ENCODE results near the gene RBM47. TPM values are rescaled to one million over a fixed set of nuclear protein-coding genes. Genes with fewer than 3 reads are reported as not detected.
"Not testable (repeated sequence)": the region's sequence is repeated elsewhere in the genome, so short reads cannot be mapped to it uniquely, and the experiment has no call there.

Gene RBM47
- total RNA-seq, 2 donors from 2014 or later: 10.9 to 12.0 TPM

DNA sequence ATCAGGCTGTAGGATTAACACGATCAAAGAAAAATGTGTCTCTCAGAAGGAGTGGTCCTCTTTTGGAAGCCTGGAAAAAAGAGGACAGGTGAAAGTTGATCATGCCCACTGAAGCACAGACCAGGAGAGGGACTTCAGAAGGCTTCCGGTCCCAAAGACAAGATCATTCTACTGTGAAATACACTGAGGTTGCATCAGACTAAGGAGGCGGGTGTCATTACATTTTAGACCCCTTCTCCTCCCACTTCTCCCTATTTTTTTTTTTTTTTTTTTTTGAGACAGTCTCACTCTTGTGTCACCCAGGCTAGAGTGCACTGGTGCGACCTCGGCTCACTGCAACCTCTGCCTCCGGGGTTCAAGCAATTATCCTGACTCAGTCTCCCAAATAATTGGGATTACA, 67.5 kb downstream of the RBM47 start:
- Mint-ChIP-seq H3K36me3 (ENCODE audit: insufficient read depth in 2 of 2) (peaks cover 0 to 2% of the 10 kb centered on the region in 2 donors), H3K27me3 (ENCODE audit: low read depth) (no peaks in the 10 kb centered on the region), H3K4me3 (no peak overlapping the region), H3K4me1 (ENCODE audit: low read depth) (peaks cover 38% of the 10 kb centered on the region), H3K9me3 (no peaks in the 10 kb centered on the region), H3K27ac (no peak overlapping the region)
- no peak for ATAC-seq (replicated peaks in 1 of 2)
- DNase-seq: no peak

DNA sequence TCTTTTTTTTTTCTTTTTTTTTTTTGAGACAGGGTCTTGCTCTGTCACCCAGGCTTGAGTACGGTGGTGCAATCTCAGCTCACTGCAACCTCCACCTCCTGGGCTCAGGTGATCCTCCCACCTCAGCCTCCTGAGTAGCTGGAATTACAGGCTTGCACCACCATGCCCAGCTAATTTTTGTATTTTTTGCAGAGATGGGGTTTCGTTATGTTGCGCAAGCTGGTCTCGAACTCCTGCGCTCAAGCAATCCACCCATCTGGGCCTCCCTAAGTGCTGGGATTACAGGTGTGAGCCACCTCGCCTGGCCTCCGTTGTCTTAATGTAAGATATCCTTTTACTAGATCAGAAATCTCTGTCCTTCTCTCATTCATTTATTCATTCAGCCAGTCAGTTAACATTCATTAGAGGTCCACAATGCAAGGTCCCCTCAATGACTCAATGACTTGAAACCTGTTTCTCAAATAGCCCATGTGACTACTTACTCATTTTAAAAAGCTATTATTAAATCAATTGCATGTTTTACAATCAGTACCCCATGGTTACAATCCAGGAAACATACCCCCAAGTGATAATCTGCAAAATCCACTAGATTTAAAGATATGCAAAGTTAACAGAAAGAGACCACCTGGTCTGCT, 68.0 kb downstream of the RBM47 start:
- H3K4me3 Mint-ChIP-seq; ATAC-seq (replicated peaks in 1 of 2); H3K27me3 Mint-ChIP-seq (ENCODE audit: low read depth); H3K27ac Mint-ChIP-seq; H3K36me3 Mint-ChIP-seq (ENCODE audit: insufficient read depth in 2 of 2); H3K9me3 Mint-ChIP-seq; DNase-seq: not testable (repeated sequence)
- peaks cover 38% of the 10 kb centered on the region for H3K4me1 Mint-ChIP-seq (ENCODE audit: low read depth)

DNA sequence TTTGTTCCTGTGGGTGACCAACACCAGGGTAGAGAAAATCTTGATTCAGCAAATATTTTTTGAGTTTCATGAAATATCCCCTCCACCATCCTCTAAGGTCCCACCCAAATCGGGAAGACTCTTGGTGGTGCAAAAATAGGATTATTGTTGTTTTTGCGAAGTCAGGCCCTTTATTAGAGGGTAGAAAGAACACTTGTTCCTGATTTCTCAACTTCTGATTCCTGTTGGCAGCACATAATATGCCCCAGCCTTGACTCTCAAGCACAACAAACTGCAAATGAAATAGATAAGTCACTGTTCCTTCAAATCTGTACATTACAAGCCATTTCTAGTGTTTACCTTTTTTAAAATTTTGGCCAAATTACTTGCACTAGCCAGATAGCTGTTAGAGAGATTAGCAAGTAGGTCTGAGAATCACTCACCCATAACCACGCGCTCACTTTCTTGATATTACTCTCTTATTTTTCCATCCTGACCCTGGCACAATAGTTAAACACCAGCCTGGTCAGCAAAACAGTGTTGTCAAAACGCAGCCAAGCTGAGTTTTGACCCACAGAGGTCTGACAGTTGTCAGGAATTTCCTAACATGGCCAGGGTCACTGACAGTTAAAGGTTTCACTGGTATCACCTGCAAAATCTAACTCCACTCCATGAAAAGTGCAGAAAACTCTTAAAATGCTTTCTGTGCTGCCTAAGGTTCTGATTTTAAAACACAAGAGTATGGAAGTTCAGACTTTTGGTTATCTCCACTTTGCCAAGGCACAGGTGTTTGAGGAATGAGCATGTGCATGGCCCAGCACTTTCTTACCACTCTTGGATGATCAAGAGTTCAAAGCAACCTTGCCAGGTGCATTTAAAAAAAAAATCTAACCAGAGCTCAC, 69.8 kb downstream of the RBM47 start:
- Mint-ChIP-seq H3K4me1 (ENCODE audit: low read depth) (peaks cover 37% of the 10 kb centered on the region), H3K4me3 (peak overlapping the region in 1 of 2 donors; percentile 40), H3K27me3 (ENCODE audit: low read depth) (no peaks in the 10 kb centered on the region), H3K9me3 (no peaks in the 10 kb centered on the region), H3K36me3 (ENCODE audit: insufficient read depth in 2 of 2) (peaks cover 0 to 2% of the 10 kb centered on the region in 2 donors), H3K27ac (no peak overlapping the region)
- DNase-seq (no peak), ATAC-seq (replicated peaks in 1 of 2) (peak; percentile 61 to 83)

DNA sequence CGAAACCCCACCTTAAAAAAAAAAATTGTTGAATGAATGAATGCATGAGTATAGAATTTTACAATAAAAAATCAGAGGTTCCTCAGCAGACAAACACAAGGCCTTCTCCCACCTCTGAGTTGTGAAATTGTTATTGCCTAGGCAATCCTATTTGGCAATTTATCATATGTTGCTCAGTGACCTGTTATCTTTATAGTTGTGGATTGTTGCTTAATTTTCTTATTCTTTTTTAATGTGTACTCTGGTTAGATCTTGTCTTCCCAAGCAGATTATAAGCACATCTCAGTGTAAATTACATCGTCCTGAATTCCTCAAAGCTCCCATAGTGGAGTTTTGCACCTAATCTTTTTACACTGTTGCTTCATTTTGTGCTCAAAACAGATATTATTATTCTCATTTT, 71.9 kb downstream of the RBM47 start:
- Mint-ChIP-seq H3K4me1 (ENCODE audit: low read depth) (peaks cover 47% of the 10 kb centered on the region), H3K4me3 (no peak overlapping the region), H3K36me3 (ENCODE audit: insufficient read depth in 2 of 2) (no peaks in the 10 kb centered on the region), H3K9me3 (no peaks in the 10 kb centered on the region), H3K27ac (no peak overlapping the region), H3K27me3 (ENCODE audit: low read depth) (no peaks in the 10 kb centered on the region)
- ATAC-seq (replicated peaks in 1 of 2) (no peak), DNase-seq (no peak)

DNA sequence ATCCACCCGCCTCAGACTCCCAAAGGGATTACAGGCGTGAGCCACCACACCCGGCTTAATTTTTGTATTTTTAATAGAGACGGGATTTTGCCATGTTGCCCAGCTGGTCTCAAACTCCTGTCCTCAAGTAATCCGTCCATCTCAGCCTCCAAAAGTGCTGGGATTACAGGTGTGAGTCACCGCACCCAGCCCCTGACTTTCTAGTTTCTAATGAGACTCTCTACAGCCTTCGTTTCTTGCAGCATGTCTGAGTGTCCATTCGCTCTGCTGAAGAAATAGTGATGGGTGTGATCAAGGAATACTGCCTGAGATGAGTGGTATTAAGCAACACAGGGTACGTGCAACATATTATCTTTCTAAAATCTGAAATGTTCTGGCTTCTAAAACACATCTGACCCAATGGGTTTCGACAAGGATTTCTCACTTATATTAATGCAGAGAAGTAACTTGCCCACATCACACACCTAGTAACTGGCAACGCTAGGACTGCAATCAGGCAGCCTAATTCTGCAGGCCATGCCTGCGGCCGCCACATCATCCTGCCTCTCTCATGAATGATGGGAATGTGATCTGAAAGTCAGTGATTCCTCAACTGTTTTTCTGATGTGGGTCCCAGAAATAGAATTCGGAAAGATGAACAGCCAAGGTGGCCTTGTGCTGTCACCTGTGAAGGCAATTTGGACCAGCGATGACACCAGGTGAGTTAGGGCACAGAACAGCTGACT, 74.3 kb downstream of the RBM47 start:
- ATAC-seq (replicated peaks in 1 of 2): no peak
- Mint-ChIP-seq H3K27me3 (ENCODE audit: low read depth) (no peaks in the 10 kb centered on the region), H3K4me3 (no peak overlapping the region), H3K27ac (no peak overlapping the region), H3K4me1 (ENCODE audit: low read depth) (peaks cover 65% of the 10 kb centered on the region), H3K9me3 (no peaks in the 10 kb centered on the region), H3K36me3 (ENCODE audit: insufficient read depth in 2 of 2) (no peaks in the 10 kb centered on the region)
- DNase-seq: no peak

DNA sequence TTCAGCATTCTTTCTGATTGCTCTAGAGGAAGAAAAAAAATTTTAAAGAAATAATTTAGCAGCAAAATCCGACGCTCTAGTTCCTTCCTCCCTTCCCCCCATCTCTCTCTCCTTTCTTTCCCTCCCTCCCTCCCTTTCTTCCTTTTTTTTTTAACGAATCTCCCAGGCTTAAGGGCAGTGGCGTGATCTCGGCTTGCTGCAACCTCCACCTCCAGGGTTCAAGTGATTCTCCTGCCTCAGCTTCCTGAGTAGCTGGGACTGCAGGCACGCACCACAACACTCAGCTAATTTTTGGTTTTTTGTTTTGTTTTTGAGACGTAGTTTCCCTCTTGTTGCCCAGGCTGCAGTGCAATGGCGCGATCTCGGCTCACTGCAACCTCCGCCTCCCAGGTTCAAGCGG, 75.0 kb downstream of the RBM47 start:
- not testable (repeated sequence) for H3K27ac Mint-ChIP-seq; H3K4me3 Mint-ChIP-seq; DNase-seq; H3K27me3 Mint-ChIP-seq (ENCODE audit: low read depth); H3K36me3 Mint-ChIP-seq (ENCODE audit: insufficient read depth in 2 of 2); H3K9me3 Mint-ChIP-seq; ATAC-seq (replicated peaks in 1 of 2)
- H3K4me1 Mint-ChIP-seq (ENCODE audit: low read depth): peaks cover 63% of the 10 kb centered on the region

DNA sequence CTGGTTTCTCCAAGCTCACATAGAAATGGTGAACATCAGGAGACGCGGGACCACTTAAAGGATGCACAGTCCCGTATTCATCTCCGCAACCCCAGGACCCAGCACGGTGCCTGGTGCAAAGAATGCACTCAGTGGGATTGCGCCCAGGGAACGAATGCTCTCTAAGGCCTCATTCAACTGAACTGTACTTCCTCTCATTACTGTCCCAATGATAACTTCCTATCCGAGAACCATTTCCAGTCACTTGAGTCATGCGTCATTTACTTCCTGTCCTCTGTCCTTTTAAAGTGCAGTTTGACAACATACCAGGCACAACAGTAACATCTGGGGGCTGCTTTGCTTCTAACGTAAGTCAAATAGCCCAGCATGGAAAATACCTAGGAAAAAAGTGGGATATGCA, 75.7 kb downstream of the RBM47 start:
- Mint-ChIP-seq H3K27me3 (ENCODE audit: low read depth) (no peaks in the 10 kb centered on the region), H3K4me3 (no peak overlapping the region), H3K9me3 (no peaks in the 10 kb centered on the region), H3K4me1 (ENCODE audit: low read depth) (peaks cover 59% of the 10 kb centered on the region), H3K27ac (no peak overlapping the region), H3K36me3 (ENCODE audit: insufficient read depth in 2 of 2) (no peaks in the 10 kb centered on the region)
- DNase-seq (no peak), ATAC-seq (replicated peaks in 1 of 2) (peak in 1 of 2 donors; percentile 20)

DNA sequence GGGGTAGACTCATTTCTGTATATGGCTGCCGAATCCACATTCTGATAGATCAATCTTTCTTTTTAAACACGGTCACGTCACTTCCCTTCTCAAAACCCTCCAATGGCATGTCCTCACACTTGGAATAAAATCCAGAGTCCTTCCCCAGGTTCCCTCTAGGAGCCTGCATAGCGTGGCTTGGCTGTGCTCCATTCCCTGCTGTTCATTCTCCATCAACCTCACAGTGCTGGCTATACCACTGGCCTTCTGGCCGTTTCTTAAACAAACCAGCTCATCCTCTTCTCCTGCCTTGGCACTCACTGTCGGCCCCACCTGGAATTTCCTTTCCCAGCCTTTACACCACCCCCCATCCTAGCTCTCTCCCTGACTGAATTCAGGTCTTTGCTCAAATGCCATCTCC, 77.1 kb downstream of the RBM47 start:
- Mint-ChIP-seq H3K27ac (no peak overlapping the region), H3K36me3 (ENCODE audit: insufficient read depth in 2 of 2) (no peaks in the 10 kb centered on the region), H3K27me3 (ENCODE audit: low read depth) (no peaks in the 10 kb centered on the region), H3K9me3 (no peaks in the 10 kb centered on the region), H3K4me1 (ENCODE audit: low read depth) (peaks cover 68% of the 10 kb centered on the region), H3K4me3 (peak overlapping the region in 1 of 2 donors; percentile 0)
- DNase-seq (no peak), ATAC-seq (replicated peaks in 1 of 2) (no peak)

DNA sequence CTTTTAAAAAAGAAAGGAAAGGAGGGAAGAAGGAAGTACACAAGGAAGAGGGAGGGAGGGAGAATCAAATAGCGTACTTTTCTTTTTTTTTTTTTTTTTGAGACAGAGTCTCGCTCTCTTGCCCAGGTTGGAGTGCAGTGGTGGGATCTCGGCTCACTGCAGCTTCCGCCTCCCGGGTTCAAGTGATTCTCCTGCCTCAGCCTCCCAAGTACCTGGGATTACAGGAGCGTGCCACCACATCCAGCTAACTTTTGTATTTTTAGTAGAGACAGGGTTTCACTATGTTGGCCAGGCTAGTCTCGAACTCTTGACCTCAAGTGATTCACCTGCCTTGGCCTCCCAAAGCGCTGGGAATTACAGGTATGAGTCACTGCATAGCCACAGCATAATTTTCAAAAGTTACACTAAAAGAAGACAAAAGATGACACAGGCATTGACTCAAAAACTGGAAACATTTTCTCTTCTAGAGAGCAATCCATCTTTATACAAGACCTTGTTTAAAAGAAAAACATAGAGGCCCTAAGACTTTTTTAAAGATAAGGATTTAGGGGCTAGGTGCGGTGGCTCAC, 78.0 kb downstream of the RBM47 start:
- H3K9me3 Mint-ChIP-seq; H3K36me3 Mint-ChIP-seq (ENCODE audit: insufficient read depth in 2 of 2); H3K27me3 Mint-ChIP-seq (ENCODE audit: low read depth): not testable (repeated sequence)
- Mint-ChIP-seq H3K4me3 (peak overlapping the region; percentile 84 to 93), H3K27ac (peak overlapping the region; percentile 94), H3K4me1 (ENCODE audit: low read depth) (peaks cover 68% of the 10 kb centered on the region)
- ATAC-seq (replicated peaks in 1 of 2) (peak; percentile 74 to 78), DNase-seq (peak; percentile 46 to 57)

DNA sequence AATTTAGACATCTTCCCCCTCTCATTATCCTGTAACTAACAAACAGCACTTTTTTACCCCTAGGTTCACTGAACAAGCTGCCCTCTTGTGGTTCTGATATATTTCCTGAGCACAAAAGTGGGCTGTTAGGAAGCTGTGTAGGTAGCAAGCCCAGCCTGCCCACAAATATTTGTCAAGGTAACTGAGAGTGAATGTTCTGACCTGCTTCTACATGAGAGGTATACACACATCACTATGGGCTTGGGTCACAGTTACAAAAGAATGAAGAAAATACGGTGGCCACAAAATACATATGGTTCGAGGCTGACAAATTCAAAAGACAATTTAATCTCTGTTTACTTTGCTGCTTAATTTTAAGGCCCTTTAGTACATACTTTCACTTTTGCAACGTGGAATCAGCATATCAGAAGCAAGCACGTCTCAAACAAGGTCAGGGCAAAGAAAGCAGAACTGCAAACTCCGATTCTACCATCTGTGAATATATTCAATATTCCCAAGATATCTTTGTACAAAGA, 78.7 kb downstream of the RBM47 start:
- ATAC-seq (replicated peaks in 1 of 2): peak; percentile 58 to 60
- H3K9me3 Mint-ChIP-seq: no peaks in the 10 kb centered on the region
- DNase-seq: peak; percentile 6 to 16
- peaks cover 68% of the 10 kb centered on the region for H3K4me1 Mint-ChIP-seq (ENCODE audit: low read depth)
- peaks cover 0 to 1% of the 10 kb centered on the region in 2 donors for H3K36me3 Mint-ChIP-seq (ENCODE audit: insufficient read depth in 2 of 2)
- H3K27me3 Mint-ChIP-seq (ENCODE audit: low read depth): no peaks in the 10 kb centered on the region
- peak overlapping the region; percentile 84 to 93 for H3K4me3 Mint-ChIP-seq
- H3K27ac Mint-ChIP-seq: peak overlapping the region; percentile 94

DNA sequence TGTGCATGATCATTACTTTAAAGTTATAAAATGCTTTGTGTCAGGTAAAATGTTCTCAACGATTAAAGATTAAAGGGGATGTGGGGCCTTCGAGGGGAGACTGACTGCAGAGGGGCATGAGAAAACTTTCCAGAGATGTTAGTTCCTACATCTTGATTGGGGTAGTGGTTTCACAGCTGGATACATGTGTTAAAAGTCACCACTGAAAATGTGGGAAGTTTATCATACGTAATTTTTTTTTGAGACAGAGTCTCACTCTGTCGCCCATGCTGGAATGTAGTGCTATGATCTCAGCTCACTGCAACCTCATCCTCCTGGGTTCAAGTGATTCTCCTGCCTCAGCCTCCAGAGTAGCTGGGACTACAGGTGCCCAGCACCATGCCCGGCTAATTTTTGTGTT, 79.5 kb downstream of the RBM47 start:
- Mint-ChIP-seq H3K36me3 (ENCODE audit: insufficient read depth in 2 of 2) (peaks cover 0 to 1% of the 10 kb centered on the region in 2 donors), H3K4me1 (ENCODE audit: low read depth) (peaks cover 64% of the 10 kb centered on the region), H3K4me3 (no peak overlapping the region), H3K27ac (no peak overlapping the region), H3K9me3 (no peaks in the 10 kb centered on the region), H3K27me3 (ENCODE audit: low read depth) (no peaks in the 10 kb centered on the region)
- DNase-seq: no peak
- no peak for ATAC-seq (replicated peaks in 1 of 2)

DNA sequence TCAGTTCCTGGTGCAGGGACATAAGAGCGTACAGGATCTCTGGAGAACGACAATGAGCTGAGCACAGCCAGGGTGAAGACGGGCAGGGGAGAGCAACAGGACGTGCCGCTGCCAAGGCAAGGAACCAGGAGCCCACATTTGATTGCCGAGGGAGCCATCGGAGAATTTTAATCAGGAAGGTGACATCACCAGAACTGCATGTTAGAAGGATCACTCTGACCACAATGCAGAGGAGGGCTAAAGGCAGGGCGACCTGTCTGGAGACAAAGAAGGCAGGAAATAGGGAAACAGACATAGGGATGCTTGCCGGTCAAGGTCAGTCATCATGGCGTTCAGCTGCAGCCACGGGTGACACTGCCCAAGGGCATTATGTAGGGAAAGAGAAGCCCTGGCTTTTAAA, 81.4 kb downstream of the RBM47 start:
- Mint-ChIP-seq H3K9me3 (no peaks in the 10 kb centered on the region), H3K27me3 (ENCODE audit: low read depth) (no peaks in the 10 kb centered on the region), H3K4me1 (ENCODE audit: low read depth) (peaks cover 46% of the 10 kb centered on the region), H3K27ac (no peak overlapping the region), H3K4me3 (no peak overlapping the region), H3K36me3 (ENCODE audit: insufficient read depth in 2 of 2) (peaks cover 0 to 1% of the 10 kb centered on the region in 2 donors)
- DNase-seq (no peak), ATAC-seq (replicated peaks in 1 of 2) (no peak)

DNA sequence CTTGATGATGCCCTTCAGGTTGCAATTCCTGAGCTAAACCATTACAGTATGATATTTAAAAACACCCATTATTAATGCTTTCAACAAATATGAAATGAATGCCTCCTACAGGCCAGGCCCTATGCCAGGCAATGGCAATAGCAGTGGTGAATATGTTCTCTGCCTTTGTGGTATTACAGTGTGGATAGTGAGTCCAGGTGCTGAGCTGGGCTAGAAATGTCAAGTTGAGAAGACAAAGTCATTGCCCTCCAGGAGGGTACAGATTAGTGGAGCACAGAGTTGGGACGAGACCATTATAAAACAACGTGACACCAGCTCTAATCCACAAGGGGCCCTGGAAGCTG, 81.9 kb downstream of the RBM47 start:
- no peaks in the 10 kb centered on the region for H3K9me3 Mint-ChIP-seq
- DNase-seq: no peak
- H3K36me3 Mint-ChIP-seq (ENCODE audit: insufficient read depth in 2 of 2): peaks cover 0 to 1% of the 10 kb centered on the region in 2 donors
- no peak overlapping the region for H3K27ac Mint-ChIP-seq
- no peak for ATAC-seq (replicated peaks in 1 of 2)
- no peak overlapping the region for H3K4me3 Mint-ChIP-seq
- peaks cover 42% of the 10 kb centered on the region for H3K4me1 Mint-ChIP-seq (ENCODE audit: low read depth)
- no peaks in the 10 kb centered on the region for H3K27me3 Mint-ChIP-seq (ENCODE audit: low read depth)

Measured in activated T-cell treated with anti-CD3 and anti-CD28 coated beads, Interleukin-2, amount 50 U/mL, for 72 hours (primary cell).